HuH-7 (cell line): ENCODE data around the gene GMIP.
"Not testable (repeated sequence)": the region's sequence is repeated elsewhere in the genome, so short reads cannot be mapped to it uniquely, and the experiment has no call there.

Source experiments
- DNase-seq: peaks from one replicate; pipeline ENCODE4 v3.0.0; 2011; ENCODE audit warnings: low spot score

Gene GMIP

DNA sequence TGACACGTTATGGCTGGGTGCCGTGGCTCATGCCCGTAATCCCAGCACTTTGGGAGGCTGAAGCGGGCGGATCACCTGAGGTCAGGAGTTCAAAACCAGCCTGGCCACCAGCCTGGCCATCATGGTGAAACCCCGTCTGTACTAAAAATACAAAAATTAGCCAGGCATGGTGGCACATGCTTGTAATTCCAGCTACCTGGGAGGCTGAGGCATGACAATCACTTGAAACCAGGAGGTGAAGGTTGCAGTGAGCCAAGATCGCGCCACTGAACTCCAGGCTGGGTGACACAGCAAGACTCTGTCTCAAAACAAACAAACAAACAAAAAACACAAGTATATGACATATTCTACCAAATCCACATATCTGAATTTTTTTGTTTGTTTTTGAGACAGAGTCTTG lies 36.8 kb downstream of the GMIP start:
- not testable (repeated sequence) for DNase-seq

DNA sequence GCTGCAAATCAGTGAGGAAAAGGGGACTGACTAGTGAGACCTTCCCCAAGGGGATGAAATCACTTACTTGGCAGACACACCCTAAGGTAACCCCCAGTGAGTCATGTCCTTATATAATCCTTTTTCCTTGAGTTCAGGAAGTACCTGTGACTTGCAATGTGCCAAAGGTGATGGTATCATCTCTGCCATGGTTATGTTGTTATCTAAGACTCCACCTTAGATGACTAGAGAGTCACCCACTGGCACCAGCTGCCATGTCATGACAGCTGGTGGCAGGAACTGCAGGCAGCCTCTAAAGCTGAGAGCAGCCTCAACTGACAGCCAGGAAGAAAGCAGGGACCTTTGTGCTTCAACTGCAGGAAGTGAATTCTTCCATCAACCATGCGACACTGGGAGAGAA lies 37.4 kb downstream of the GMIP start:
- DNase-seq: no peak

DNA sequence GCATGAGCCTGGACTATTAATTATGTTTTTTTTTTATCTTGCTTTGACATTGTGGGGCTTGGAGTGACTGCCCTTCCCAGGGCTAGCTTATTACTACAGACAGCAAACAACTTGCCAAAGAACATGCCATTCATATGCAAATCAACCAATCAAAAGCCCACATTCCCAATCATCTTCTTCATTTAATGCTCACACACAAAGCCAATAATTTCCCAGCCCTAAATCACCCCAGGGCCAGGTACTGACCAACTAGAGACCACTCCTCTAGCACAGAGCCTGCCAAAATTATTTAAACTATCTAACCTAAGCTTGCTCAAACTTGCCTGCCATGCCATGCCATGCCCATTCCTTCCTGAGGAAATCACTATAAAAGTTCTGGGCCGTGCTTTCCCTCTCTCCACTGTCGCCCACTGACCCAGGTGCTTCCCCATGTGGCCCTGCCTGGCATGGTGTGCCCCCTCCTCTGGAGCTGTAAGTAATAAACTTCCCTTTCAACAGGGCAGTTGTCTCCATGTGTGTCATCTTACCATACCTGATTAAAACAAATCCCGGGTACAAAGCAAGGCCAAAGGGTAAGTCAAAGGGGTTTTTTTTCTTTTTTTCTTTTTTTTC lies 40.6 kb downstream of the GMIP start:
- no peak for DNase-seq

DNA sequence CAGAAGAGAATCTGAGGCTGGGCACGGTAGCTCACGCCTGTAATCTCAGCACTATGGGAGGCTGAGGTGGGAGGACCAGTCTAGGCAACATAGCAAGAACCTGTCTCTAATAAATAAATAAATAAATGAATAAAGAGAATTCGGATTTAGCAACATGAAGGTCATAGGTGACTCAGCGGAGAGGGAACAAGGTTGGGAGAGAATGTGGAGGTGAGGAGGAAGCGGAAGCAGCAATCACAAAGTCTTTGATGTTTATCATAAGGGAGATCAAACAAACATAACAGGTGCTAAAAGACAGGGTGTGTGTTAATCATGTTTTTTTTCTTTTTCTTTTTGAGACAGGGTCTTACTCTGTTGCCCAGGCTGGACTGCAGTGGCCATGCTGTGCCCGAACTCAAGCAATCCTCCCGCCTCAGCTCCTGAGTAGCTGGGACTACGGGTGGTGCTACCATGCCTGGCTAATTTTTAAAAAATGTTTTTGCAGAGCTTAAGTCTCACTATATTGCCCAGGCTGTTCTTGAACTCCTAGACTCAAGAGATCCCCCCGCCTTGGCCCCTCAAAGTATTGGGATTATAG lies 41.2 kb downstream of the GMIP start:
- no peak for DNase-seq

DNA sequence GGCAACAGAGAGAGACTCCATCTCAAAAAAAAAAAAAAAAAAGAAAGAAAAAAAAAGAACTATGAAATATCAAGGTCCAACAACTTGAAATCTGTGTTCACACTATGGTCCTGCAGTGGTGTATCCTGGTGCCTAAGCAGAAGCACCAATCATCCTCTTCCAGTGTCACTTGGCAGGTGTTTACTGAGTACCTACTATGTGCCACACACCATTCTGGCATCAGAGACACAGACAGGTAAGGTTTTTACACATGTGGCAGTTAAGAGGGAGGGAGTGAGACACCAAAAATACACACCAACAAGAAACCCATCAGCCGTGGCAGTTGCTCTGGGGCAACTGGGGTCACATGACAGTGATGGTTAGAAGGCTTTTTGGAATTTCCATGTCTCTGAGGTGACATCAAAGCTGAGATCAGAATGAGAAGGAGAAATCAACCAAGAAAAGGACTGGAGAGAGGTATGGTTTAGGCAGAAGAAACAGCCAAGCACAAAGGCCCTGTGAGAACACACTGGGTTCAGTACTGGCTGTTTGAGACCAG lies 42.6 kb downstream of the GMIP start:
- no peak for DNase-seq

DNA sequence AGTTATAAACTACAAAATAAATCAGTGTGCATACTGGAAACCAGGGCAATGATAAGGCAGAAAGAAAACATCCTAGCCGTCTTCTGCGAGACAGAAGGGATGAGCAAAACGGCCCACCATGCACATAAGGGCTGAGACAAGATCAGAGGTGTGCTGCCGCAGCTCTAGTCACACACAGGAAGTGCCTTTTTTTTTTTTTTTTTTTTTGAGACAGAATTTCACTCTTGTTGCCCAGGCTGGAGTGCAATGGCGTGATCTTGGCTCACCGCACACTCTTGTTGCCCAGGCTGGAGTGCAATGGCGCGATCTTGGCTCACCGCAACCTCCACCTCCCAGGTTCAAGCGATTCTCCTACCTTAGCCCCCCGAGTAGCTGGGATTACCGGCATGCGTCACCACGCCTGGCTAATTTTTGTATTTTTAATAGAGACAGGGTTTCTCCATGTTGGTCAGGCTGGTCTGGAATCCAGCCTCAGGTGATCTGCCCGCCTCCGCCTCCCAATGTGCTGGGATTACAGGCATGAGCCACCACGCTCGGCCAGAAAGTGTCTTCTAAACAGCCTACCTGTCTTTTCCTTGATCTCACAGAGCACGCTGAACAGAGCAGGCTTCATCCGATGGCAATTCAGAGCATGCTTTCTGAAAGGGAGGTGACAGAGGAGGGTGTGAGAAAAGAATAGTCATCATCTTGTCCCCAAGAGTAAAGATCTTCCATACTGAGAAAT lies 44.6 kb downstream of the GMIP start:
- not testable (repeated sequence) for DNase-seq

DNA sequence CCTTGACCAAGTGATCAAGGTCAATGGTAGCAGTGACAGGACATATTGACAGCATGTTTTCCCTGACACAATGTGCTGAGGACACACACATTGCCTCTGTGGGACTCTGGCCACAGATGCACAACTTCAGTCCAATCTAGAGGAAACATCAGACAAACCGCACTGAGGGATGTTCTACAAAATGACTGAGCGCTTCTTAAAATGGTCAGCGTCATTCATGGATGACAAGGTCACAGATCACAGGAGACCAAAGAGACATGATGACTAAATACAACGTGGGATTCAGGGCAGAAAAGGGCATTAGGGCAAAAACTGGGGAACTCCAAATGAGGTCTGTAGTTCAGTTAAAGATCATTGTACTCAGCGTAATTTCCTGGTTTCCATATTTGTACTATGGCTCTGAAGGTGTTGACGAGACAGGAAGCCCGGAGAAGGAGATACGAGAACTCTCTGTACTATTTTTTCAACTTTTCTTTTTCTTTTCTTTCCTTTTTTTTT lies 45.6 kb downstream of the GMIP start:
- DNase-seq: no peak

DNA sequence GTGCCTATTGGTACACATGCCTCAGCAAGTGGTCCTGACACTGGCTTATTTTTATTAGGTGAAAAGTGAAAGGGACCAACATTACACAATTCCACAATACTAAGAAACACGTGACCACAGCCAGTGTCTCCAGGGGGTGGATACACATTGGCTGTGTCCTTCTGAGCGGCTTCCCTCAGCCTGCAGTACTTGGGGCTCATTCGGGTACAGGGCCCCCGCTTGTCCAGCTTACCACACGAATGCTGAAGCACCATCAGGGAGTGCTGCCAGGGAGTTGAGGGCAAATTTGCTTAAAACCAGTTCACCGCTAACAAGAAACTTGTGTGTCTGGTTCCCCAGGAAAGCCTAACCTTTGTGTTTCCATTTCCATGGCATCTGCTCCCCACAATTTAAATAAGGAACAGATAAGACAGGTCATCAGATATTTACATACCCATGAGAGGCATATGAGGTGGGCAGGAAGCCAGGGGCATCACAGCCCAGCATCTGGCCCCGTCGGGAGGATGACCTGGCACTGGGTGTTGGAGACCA lies 48.2 kb downstream of the GMIP start:
- no peak for DNase-seq

DNA sequence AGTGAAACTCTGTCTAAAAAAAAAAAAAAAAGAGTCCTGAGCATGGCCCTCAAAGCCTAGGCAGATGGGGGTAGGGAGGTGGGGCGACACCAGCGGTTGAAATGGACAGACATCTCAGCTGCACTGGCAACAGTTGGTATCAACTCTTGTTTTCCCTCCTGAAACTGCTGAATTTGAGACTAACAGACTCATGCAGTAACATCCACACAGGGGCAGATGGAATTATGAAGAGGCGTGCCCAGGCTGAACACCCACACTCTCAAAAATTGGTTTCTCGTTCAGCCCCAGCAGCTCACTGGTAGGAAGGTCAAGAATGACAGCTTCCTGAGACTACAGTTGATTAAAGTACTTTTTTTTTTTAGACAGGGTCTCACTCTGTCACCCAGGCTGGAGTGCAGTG lies 49.1 kb downstream of the GMIP start:
- no peak for DNase-seq

DNA sequence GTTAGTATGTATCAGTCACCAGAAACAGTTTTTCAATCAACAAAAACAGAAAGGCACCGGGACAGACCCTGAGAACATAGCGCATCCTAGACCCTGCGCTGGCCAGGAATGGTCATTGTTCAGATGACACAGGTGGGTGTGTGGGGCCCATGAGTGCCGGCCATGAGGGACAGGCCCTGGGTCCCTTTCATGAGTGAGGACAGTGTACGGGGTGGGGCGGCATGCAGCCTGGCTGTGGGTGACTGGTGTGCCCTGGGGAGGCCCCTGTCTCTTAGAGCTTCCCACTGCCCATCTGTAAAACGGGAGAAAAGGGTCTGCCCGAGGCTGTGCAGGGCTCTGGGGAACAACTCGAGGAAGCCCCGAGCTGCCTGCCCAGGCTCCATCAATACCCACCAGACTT lies 50.8 kb downstream of the GMIP start:
- DNase-seq: no peak

DNA sequence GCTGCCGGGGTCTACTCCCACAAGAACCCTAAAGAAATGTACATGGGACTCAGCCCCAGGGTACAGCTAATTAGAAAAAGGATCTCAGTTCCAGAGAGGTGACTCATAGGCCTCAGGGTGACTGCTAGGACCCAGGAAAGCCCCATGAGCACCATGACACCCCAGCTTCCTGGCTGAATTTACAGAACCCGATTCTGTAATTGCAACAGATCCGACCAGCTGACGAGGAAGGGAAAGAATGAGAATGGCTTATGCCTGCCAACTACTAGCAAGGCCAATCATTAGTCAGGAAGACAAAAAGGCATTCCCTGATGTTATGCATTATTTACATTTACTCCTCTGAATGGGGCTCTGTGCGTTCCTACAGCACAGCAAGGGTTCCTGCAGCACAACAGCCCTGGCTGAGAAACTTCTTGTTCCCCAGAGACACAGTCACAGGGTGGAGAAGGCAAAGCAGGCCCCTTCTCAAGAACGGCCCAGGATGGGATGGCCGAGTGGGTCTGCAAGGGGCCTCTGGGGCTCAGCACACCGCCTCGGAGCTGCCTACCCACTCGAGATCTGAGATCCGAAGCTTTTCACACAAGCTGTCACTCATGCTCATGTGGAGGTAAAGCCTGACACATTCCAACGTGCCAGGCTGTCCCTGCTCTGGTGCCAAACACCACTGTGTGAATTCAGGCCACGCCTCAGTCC lies 52.2 kb downstream of the GMIP start:
- DNase-seq: no peak

DNA sequence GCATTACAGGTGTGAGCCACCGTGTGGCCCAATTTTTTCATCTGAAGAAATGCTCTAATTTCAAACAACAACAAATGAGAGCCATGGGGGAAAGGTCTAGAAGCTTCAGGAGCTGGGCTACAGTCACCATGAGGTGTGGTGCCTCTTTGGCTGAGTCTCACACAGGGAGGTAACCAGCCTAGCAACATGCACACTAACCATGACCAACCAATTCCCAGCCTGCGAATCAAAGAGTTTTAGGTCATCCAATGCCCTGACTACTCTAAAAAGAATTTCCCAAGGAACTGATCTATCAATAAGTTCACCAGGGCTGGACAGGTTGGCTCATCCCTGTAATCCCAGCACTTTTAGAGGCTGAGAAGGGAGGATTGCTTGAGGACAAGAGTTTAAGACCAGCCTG lies 54.9 kb downstream of the GMIP start:
- no peak for DNase-seq

DNA sequence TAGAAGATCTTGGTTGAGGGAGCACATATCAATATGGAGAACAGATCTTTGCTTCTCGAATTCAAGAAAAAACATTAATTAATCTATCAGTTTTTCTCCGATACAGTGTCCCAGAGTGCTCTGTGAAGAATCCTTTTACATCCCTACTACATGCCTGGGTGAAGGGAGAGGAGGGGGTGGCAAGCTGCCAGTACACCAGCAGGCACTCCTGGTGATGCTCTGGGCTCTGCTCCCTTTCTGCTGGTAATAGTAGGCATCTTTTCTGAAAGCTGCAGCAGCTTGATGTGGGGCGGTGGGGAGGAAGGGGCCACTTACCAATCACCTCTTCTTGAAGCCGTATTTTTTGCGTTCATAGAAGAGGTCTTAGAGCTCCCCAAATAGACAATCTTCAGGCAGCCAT lies 55.7 kb downstream of the GMIP start:
- no peak for DNase-seq

DNA sequence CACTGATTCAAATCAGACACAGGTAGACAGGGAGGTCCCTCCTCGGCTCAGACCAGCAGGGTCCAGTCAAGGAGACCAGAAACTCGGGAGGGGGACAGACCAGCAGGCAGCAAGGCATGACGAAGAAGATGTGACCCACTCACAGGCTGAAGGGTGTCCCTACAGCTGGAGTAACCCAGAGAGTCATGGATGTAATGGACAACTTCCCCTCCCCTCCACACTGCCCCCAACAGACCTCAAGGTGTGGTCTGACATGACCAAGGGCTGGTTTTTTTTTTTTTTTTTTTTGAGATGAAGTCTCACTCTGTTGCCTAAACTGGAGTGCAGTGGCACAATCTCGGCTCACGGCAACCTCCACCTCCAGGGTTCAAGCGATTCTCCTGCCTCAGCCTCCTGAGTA lies 59.1 kb downstream of the GMIP start:
- DNase-seq: no peak

DNA sequence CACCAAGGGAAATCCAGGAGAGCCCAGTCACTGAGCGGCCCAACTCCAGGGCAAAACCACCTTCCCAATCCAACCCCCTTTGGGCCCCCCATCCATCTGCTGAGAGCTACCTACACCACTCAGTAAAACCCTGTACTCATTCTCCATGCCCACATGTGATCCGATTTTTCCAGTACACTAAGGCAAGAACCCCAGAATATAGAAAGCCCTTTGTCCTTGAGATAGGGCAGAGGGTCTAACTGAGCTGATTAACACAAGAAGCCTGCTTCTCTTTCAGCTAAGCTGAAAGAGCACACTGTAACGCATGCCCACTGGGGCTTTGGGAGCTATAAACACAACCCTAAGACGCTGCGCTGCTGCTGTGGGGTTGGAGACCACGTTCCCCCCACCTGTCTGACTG lies 61.0 kb downstream of the GMIP start:
- no peak for DNase-seq

DNA sequence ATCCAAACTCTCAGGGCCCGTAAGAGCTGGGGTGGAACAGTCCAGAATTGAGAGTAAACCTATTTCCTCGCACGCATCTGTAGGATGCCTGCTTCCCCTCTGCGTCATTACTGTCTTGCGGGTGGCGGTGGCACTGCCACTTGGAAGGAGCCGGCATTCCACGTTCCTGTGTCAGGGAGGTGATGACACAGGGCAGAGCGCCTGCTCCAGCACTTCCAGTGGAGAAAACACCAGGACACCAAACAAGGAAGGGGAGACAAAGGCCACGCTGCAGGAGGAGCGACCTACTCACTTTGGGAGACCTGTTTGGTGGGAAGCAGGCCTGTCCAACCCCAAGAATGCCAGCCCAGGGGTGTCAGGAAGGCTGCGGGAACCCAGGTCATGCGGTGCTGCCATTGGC lies 62.1 kb downstream of the GMIP start:
- no peak for DNase-seq

DNA sequence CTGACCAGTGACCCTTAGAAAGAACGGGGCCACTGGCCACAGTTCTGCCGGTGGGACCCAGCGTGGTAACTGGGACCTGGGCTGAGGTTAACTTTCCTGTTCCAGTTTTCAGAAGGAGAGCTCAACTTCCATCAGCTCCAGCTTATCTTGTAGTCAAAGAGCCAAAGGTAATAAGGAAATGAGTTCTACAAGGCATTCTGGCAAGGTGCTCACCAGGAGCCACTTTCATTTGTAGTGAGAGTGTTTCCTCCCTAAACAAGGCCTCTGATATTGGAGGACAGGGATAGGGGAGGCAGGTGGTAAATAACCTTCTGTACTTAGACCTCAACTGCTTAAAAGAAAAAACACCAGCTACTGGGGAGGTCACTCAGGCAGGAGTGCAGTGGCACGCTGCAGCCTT lies 63.0 kb downstream of the GMIP start:
- no peak for DNase-seq

DNA sequence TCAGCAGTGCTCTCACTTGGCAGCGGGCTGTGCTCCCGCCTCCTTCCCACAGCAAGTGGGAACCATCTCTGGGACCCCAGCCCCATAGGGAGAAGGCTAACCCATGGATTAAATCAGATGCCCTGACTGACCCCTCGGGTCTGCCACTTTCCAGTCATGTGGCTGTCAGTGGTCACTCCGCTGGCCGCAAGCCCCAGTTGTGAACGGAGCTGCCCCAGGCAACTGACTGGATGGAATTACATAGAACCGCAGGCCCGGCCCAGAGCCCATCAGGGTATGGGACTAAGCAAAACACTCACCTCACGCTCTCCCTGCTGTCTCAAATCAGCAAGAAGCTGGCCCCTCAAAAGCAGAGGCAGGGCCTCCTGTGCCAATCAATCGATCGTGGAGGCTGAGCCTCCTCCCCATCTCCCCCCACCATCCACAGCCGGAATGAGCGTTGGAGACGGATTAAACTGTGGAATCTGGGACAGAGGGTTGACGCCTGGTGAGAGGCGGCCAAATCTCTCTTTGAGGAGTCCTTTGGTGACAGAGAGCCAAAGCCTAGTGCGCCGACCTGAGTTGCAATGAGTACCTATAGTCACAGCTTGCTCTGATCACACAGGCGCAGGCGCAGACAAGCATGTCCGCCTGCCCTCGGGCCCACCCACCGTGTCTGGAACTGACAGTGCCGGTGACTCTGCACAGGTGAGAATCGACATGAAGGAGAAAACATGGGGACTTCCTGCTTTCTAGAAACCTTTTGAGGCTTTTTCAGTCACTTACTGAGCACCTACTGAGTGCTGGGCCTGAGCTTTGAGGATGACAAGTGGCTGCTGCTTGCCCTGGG lies 63.7 kb downstream of the GMIP start:
- no peak for DNase-seq
